IPS-20b (cell line): ENCODE results near the gene CILP.

Experiments
- H3K27ac ChIP-seq: one replicate; pipeline ENCODE4 v1.5.1; 2013; ENCODE audit warnings: low read length
- H3K27me3 ChIP-seq: 2 replicates; pipeline ENCODE4 v1.6.1; 2013; ENCODE audit warnings: mild to moderate bottlenecking, low read length, inconsistent platforms; ENCODE audit not compliant: insufficient read depth
- H3K36me3 ChIP-seq: 2 replicates; pipeline ENCODE4 v1.6.1; 2013; ENCODE audit warnings: low read depth, mild to moderate bottlenecking, inconsistent platforms, low read length, moderate library complexity; ENCODE audit not compliant: insufficient read depth
- H3K4me1 ChIP-seq: 2 replicates; pipeline ENCODE4 v1.6.1; 2013; ENCODE audit warnings: mild to moderate bottlenecking, control low read depth, inconsistent platforms, low read length, moderate library complexity; ENCODE audit not compliant: insufficient read depth
- H3K4me3 ChIP-seq: 2 replicates; pipeline ENCODE4 v1.5.1; 2013; ENCODE audit warnings: mild to moderate bottlenecking, low read length, inconsistent platforms
- H3K9ac ChIP-seq: 2 replicates; pipeline ENCODE4 v1.6.1; 2013; ENCODE audit warnings: low read depth, mild to moderate bottlenecking, inconsistent platforms, low read length, moderate library complexity
- H3K9me3 ChIP-seq: 2 replicates; pipeline ENCODE4 v1.6.1; 2013; ENCODE audit warnings: mild to moderate bottlenecking, low read depth, low read length, inconsistent platforms; ENCODE audit not compliant: insufficient read depth

The CILP gene

DNA sequence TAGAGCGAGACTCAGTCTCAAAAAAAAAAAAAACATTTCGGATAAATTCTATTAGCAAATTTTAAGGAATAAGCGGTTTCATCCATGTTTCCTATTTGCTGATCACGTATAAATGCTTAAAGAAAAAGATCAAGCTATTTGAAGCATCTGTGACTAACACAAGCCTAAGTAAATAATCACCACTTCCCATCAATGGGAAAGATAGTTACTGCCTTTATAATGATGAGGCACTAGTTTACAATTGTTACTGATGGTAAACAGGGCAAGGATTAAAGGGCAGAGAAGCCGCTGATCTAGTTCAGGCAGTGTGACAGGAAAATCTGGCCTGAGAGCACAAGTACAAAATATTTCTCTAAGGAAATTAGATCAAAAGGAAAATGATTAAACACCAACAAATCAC is 39.8 kb downstream of the CILP start:
- H3K36me3 ChIP-seq, result peaks cover 52% of the 10 kb centered on the region
- H3K9me3 ChIP-seq, result no peaks in the 10 kb centered on the region
- H3K9ac ChIP-seq, result no peak overlapping the region
- H3K4me1 ChIP-seq, result no peaks in the 10 kb centered on the region
- no peak overlapping the region for H3K27ac ChIP-seq
- H3K4me3 ChIP-seq, result no peak overlapping the region
- no peaks in the 10 kb centered on the region for H3K27me3 ChIP-seq

DNA sequence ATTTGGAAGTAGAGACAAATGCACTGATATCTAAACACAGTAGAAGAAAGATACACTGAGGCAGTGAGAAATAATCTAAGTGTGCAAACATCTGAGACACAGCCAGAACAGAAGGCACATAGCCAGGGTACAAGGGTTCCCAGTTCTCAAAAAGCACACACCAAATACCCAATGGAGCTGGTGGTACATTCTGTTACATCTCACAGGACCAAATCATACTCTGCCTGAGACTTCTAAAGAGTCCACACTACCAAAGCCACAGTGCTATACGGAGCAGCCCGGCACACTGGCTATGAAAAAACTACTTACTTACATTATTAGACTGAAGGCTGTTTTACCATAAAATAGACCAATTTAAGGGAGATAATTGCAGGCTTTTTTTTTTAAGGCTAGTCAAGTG is 45.4 kb downstream of the CILP start:
- Histone ChIP-seq H3K9ac (no peak overlapping the region), H3K4me1 (no peaks in the 10 kb centered on the region), H3K9me3 (no peaks in the 10 kb centered on the region), H3K36me3 (peaks cover 50% of the 10 kb centered on the region), H3K27ac (no peak overlapping the region), H3K27me3 (no peaks in the 10 kb centered on the region), H3K4me3 (no peak overlapping the region)

DNA sequence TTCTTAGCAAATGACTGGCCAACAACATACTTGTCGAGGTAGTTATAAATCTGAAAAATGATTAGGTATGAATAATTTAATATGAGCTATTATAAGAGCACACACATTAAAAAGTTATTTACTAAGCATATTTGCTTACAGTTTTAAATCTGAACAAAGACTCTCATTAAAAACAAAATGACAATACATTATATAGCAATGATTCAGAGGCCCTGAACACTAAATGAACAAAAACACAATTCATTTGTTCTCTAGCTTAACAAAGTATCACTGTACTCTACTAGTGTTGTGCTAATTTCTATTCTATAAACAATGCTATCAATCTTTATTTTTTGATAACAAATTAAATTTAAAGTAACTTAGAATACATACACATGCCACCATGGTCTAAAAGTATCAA is 47.1 kb downstream of the CILP start:
- H3K9me3 ChIP-seq, result no peaks in the 10 kb centered on the region
- no peaks in the 10 kb centered on the region for H3K27me3 ChIP-seq
- peaks cover 49% of the 10 kb centered on the region for H3K36me3 ChIP-seq
- H3K27ac ChIP-seq, result no peak overlapping the region
- no peaks in the 10 kb centered on the region for H3K4me1 ChIP-seq
- no peak overlapping the region for H3K9ac ChIP-seq
- no peak overlapping the region for H3K4me3 ChIP-seq

DNA sequence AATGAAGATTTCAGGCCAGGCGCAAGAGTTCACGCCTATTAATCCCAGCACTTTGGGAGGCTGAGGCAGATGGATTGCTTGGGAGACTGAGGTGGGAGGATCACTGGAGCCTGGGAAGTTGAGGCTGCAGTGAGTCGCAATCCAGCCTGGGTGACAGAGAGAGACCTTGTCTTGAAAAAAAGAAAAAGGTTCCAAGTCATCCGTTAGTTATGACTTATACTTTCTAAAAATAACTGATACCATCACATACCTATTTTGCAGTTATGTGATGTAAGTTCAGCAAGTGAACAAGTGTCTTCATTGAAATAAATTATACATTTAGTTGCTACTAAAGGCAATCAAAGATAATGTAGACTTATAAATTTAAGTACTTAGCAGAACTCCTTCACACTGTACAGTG is 48.2 kb downstream of the CILP start:
- H3K27me3 ChIP-seq, result no peaks in the 10 kb centered on the region
- peaks cover 60% of the 10 kb centered on the region for H3K36me3 ChIP-seq
- H3K4me3 ChIP-seq, result no peak overlapping the region
- no peaks in the 10 kb centered on the region for H3K4me1 ChIP-seq
- H3K9ac ChIP-seq, result no peak overlapping the region
- H3K27ac ChIP-seq, result no peak overlapping the region
- no peaks in the 10 kb centered on the region for H3K9me3 ChIP-seq

DNA sequence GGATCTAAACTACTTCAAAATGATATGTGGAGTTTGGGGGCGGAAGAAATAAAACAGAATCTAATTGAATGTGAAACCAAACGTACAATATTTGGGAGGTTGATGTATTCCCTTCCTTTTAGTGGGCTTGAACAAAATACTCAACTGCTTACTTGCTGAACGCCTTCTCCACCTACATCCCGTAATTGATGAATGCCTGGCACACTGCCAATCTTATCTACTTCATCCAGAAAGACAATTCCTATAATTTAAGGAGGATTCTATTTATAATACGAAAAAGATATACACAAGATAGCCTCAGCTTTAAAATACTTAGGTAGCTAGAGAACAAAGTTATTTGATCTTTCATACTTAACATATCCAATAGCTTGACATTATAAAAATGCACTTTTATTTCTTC is 54.6 kb downstream of the CILP start:
- Histone ChIP-seq H3K9me3 (no peaks in the 10 kb centered on the region), H3K36me3 (peaks cover 77% of the 10 kb centered on the region), H3K27me3 (no peaks in the 10 kb centered on the region), H3K4me1 (no peaks in the 10 kb centered on the region), H3K9ac (no peak overlapping the region), H3K27ac (no peak overlapping the region), H3K4me3 (no peak overlapping the region)

DNA sequence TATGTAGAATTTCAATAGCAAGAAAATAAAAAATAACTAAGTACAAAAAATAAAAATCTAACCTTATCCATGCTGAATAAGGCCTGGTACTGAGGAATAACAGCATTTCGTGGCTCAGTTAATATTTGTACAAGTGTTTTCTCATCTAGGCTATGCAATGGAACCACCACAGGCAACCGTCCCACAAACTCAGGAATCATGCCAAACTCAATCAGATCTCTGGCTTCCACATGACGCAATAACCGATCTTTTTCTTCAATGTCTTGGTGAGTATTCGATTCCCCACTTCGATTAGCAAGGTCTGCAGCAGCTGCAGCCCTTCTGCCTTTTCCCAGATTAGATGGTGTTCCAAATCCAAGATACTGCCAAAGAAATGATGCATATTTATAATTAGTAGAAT is 56.6 kb downstream of the CILP start:
- Histone ChIP-seq H3K27me3 (no peaks in the 10 kb centered on the region), H3K9ac (no peak overlapping the region), H3K9me3 (no peaks in the 10 kb centered on the region), H3K4me3 (no peak overlapping the region), H3K4me1 (no peaks in the 10 kb centered on the region), H3K27ac (no peak overlapping the region), H3K36me3 (peaks cover 89% of the 10 kb centered on the region)

DNA sequence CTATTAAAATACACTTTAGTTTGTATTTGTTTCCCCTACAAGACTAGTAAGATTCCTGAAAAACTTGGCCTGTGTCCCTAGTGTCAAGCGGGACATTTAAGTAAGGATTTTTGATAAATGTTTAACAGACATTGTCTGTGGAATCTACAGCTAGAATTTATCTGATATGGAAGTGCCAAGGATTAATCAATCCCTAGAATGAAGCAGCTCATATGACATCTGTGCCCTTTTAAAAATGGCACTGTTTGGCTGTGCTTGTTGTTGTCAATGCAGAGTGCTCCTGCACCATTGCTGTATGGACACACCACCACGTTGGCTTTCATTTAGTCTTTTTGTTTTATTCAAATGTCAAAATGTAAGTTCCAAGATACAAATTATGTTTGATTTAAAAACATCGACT is 63.4 kb downstream of the CILP start:
- Histone ChIP-seq H3K27ac (no peak overlapping the region), H3K4me1 (no peaks in the 10 kb centered on the region), H3K4me3 (no peak overlapping the region), H3K9me3 (no peaks in the 10 kb centered on the region), H3K27me3 (no peaks in the 10 kb centered on the region), H3K36me3 (peaks cover 39% of the 10 kb centered on the region), H3K9ac (no peak overlapping the region)

DNA sequence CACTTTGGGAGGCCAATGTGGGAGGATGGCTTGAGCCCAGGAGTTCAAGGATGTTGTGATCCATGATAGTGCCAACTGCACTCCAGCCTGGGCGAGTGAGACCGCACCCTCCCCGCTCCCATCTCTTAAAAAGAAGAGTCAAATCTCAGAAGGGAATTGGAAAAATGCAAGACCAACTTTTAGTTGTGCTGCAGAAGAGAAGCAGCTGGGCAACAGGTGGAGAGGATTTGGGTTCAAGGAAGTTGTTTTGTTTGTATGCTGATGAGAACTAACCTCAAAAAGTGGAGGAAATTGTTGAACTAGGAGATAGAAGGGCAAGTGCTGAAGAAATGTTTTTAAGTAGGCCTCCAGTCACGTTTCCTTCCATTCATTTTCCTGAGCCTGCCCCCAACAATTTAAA is 64.8 kb downstream of the CILP start:
- Histone ChIP-seq H3K27ac (no peak overlapping the region), H3K9me3 (no peaks in the 10 kb centered on the region), H3K36me3 (peaks cover 29% of the 10 kb centered on the region), H3K4me3 (no peak overlapping the region), H3K27me3 (no peaks in the 10 kb centered on the region), H3K4me1 (no peaks in the 10 kb centered on the region), H3K9ac (no peak overlapping the region)
